HL-60/S4 (cell line): Measurements from ENCODE around the gene SIK3.

Experiments
- in situ Hi-C: fragments of 300-500 bp; cut with MboI; formaldehyde crosslinking; loops from 2 replicates; pipeline ENCODE4 v1.14.3; 2022; ENCODE audit warnings: low sequenced_read_pairs

SIK3 gene

DNA sequence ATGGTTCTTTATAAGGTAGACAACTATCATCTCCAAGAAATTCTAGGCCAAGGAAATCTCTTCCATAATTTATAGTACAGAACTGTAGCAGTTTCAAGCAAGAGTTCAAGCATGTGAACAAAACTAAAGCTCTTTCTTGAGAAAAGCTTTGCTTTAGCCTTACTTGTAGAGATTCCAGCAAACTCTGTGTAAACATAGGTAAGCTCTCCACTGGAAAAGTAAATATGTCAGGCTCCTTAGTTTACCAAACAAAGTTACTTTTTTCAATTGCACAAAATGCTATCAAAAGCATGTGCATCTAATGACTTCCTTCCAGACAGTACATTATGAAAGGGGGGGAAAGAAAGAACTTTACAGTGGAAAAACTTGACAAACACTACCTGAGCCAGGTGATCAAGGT, 125.0 kb downstream of the SIK3 start:
- in situ Hi-C loops, result no loop called here

DNA sequence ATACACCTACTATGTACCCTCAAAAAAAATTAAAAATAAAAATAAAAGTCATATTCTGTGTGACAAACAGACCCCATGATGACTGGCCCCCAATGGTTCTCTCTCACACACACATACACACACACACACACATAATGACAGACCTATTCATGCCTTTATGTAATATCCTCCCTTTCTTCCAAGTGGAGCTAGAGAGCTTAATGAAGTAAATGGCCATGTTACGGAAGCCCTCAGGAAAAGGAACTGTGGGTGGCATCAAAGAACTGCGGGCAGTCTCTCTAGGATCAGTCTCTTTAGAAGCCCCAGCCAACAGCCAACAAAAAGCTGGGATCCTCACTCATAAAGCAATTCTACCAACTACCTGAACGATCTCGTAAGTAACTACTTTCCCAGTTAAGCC, 125.5 kb downstream of the SIK3 start:
- in situ Hi-C loops, result no loop called here

DNA sequence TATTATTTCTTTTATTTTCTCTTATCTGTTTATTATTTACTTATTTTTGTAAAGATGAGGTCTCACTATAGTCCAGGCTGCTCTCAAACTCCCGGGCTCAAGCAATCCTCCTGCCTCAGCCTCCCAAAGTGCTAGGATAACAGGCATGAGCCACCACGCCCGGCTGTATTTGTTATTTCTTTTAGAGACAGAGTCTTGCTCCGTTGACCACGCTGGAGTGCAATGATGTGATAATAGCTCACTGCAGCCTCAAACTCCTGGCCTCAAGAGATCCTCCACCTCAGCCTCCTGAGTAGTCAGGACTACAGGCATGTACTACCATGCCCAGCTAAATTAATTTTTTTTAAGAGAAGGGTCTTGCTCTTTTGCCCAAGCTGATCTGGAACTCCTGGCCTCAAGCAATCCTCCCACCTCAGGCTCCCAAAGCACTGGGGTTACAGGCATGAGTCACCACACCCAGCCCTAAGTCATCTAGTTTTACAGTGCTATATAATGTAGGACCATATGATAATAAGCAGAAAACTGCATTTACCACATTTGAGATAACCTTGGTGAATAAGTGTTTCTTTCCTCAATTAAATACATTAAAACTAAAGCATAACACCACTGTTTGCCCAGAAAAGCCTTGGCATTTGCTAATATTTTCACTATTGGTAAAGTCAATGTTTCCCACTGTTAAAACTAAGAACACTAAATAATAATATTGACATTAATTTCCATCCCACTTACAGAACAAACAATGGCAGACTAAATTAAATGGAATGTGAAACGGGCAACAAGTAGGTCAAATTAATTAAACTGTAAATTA, 127.5 kb downstream of the SIK3 start:
- in situ Hi-C loops, result no loop called here

DNA sequence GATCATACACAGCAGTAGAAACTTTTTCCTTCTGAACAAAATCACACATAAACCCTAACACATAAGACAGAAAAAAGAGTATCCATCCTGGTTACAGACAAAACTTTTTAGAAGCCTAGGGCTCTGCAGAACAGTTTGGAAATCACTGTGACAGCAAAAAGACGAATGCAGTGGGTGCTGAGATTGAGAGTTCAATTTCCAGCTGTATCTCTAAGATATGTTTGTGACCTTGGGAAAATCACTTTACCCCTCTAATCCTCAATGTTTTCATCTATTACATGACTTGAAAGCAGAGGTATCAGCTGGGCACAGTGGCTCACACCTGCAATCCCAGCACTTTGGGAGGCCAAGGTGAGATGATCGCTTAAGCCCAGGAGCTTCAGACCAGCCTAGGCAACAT, 128.5 kb downstream of the SIK3 start:
- in situ Hi-C loops, result no loop called here

DNA sequence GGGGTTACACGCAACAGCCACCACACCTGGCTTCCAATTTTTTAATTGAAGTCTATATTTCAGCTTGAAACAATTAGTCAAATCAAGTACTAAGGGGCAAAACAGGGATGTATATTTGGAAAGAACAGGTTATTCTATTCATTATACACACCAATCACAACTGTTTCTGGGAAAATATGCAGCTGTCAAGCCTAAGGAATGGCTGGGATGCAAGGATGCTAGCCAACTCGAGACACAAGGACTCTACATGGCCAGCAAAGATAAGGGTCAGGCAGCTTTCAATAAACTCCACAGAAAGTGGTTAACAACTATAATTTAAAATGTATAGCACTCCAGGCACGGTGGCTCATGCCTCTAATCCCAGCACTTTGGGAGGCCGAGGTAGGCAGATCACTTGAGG, 134.0 kb downstream of the SIK3 start:
- in situ Hi-C loops, result no loop called here

DNA sequence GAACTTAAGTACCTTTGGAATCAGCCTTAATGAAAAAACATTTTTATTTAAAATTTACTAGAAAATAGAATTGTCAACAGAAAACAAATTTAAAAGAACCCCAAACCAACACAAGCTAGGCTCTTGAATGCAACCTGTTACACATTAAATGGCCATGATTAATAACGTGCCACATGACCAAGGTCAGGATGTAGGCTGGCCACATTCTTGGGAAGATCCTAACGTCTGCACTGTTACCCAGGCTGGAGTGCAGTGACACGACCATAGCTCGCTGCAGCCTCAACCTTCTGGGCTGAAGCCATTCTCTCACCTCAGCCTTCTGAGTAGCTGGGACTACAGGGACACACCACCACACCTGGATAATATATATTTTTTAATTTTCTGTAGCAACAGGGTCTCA, 134.4 kb downstream of the SIK3 start:
- in situ Hi-C loops, result no loop called here

DNA sequence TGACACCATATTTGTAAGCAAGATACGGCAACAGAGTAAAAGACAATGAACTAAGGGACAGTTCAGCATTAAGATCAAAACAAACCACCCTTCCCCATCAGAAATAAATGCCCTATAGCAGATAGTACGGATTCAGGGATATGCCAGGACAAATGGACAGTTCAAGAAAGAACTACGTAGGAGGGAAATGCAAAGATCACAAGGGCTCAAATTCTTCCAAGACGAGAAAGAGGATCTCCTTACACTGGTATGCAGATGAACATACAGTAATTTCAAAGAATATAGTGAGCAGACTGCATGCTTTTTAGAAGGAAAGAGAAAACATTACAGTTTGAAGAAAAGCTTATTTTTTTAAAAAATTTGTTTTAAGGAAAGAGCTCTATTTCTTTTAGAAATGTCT, 136.1 kb downstream of the SIK3 start:
- in situ Hi-C loops, result no loop called here

DNA sequence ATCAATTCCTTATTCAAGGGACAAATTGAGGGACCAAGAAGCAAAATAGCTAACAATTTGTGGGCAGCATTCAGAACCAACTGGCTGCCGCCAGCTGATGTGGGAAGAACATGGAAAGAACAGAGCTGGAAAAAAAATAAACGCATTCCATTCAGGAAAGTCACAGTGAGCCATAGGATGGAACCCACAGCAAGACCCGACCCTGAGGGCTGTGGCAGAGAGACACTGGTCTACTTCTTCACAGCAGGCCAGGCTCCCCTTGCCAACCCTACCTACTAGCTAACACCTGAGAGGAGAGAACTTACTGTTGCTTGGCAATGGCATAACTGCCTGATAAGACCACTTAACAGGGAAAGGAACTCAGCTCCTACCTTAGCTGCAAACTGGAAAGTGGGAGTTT, 137.3 kb downstream of the SIK3 start:
- in situ Hi-C loops, result no loop called here

DNA sequence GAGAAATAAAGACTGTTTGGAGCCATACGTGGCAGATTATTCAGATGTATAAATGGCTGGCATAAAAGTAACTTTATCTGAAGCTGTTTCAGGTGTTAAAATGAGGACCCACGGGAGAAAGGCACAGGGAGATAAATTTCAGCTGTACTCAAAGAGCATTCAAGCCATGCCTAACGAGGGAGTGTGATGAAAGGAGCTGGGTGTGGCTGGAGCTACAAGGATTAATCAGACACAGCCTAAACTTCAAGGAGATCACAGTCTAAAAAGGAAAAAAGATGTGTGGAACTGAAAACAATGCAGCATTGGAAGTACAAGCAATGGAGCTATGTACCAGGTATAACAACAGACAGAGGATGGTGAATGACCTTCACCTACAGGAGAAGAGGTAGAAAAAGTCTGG, 140.0 kb downstream of the SIK3 start:
- in situ Hi-C loops, result no loop called here

DNA sequence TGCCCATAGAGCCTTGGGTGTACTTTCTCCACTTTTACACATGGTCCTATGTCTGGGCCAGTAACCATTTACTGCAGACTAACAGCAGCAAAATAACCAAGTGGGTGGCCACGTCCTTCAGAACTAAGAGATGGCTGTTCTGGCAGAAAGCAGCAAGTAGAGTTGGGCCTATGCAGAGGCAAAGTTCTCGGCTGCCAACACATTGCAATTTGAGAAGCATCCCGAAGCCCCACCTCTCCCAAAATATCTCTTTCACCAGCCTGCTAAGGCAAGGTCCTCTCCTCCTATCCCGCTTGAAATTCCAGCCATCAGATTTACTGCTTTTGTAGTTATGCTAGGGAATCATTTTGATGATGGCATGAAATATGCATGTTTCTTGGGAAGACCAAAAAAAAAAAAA, 142.3 kb downstream of the SIK3 start:
- in situ Hi-C loops, result no loop called here

DNA sequence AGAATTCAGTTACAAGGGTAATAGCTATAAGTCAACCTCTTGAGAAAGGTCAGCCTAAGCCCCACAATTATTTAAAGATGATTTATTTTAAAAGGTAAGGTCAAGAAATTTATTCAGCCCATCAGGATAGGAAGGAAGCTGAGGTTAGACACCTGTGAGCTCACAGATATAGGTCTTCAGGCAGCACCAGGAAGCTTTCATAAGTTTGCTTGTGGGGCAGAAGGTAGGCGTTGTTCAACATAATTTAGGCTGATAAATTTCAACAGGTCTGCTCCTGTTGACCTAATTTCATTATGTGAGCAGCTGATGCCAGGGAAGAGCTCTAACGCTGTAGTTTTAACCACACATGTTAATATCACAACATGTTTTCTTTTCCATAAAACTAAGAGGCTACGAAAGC, 142.7 kb downstream of the SIK3 start:
- in situ Hi-C loops, result no loop called here

DNA sequence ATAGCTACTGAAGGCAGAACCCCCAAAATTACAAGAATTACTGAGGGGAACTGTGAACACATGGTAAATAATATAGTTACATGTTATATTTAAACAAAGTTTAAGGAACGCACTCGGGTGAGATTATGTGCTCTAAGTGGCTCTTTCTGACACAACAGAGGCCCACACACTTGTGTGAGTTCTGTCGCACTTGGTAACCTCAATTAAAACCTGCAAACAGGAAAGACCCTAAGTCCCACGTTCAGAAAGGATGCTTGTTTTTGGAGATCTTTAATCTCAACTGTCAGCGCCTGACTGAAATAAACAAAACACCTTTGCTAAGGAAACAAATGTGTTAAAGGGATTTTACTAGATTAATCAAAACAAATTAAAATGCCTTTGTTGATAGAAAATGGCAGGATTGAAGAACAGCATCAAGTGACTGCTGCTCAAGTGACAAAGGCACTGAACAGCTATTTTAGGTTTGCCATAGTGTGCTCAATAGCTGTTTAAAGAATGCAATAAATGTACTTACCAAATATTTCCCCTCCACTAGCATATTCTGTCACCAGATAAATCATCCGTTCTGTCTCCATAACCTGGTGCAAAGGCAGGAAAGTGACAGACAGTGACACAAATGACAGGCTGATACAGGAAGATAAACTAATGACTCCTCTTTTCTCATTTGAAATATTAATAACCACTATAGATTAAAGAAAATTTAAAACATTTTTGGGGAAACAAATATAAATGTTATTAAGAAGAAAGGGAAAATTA, 144.5 kb downstream of the SIK3 start:
- in situ Hi-C loops, result no loop called here

DNA sequence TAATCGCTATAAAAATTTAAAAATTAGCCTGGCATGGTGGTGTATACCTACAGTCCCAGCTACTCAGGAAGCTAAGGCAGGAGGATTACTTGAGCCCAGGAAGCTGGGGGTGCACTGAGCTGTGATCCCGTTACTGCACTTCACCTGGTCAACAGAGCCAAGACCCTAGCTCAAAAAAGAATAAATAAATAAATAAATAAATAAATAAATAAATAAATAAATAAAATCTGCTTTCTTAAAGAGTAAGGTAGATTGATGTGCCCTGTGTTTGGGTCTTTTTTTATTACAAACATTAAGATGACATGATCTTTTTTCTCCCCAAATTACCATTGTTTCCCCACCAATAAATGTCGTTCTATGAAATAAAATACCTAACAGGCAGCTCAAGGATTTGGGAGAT, 146.5 kb downstream of the SIK3 start:
- in situ Hi-C loops, result no loop called here

DNA sequence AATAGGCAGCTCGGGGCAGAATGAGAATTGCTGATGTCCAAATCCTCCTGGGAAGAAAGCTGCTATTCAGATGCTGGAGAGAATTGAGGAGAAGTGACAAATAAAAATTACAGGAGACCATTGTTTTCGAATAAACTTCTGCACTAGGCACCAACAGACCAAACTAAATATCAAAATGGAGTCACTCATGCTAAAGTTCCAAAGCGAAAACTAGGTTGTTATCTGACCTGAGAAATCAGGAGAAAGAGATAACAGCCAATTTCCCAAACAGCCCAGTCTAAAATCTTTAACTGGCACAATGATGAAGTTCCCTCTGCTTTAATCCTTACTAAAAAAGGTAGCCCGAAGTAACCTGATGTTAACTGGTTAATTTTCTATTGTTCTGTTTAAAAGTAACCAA, 148.0 kb downstream of the SIK3 start:
- in situ Hi-C loops, result no loop called here

DNA sequence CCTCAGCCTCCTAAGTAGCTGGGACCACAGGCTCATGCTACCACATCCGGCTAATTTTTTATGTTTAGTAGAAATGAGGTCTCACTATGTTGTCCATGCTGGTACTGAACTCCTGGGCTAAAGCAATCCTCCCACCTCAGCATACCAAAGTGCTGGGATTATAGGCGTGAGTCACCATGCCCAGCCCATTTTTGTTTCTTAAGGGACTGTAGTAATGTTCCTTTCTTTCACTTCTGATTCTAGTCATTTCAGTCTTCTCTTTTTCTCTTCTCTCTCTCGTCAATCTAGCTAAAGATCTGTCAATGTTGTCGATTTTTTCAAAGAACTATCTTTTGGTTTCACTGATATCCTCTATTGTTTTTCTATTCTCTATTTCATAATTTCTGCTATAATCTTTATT, 149.8 kb downstream of the SIK3 start:
- in situ Hi-C loops, result no loop called here

DNA sequence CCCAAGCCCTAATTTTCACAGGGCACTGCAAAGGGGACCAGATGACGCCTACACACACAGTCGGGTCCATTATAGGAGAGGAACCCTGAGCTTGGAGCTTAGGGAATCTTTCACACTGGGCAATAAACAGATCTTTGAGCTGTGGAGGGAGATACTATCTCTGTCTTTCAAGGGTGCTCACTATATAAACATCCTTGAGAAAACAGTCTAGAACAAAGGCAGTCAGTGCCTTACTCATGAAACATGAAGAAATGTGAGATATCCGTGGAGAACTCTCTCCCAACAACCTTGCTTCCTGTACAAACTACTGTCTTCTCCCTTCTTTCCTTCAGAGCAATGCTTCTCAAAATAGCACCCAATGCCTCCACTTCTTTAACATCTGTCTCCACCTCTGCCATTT, 151.8 kb downstream of the SIK3 start:
- in situ Hi-C loops, result no loop called here

DNA sequence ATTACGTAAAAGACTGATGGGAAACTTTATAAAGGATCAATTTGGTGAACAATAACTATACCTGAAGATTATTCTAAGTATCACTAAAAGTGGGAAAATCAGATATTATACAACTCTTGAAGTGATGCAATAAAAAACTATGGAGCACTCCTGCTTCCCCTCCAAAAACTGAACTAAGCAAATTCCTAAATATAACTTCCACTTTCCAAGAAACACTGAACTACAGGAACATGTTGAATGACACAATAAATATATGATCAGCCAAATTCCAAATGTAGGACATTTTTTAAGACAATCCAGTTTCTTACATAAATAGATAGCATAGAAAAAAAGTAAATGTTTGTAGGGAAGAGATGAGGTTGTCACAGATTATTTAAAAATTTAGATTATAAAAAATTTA, 158.7 kb downstream of the SIK3 start:
- in situ Hi-C loops, result no loop called here

DNA sequence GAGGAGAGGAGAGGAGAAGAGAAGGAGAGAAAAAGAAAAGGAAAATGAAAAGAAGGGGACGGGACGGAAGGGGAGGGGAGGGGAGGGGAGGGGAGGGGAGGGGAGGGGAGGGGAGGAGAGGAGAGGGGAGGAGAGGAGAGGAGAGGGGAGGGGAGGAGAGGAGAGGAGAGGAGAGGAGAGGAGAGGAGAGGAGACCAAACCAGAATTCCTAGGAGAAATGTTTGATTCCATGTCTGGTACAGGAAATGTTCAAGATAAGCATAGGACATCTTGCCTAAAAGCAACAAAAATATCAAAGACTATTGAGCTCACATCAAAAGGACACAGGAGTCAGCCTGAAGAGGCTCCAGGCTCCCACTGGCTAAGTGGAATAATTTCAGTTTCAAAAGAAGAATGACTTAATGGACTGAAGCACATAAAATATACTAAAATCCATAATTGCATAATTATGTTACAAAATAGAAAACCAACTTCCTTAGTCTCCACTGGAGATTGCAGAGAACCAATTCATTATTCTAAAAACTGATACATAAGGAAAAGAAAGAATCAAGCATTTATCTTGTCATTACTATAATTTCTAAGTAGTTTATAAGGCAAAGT, 159.7 kb downstream of the SIK3 start:
- in situ Hi-C loops, result no loop called here

DNA sequence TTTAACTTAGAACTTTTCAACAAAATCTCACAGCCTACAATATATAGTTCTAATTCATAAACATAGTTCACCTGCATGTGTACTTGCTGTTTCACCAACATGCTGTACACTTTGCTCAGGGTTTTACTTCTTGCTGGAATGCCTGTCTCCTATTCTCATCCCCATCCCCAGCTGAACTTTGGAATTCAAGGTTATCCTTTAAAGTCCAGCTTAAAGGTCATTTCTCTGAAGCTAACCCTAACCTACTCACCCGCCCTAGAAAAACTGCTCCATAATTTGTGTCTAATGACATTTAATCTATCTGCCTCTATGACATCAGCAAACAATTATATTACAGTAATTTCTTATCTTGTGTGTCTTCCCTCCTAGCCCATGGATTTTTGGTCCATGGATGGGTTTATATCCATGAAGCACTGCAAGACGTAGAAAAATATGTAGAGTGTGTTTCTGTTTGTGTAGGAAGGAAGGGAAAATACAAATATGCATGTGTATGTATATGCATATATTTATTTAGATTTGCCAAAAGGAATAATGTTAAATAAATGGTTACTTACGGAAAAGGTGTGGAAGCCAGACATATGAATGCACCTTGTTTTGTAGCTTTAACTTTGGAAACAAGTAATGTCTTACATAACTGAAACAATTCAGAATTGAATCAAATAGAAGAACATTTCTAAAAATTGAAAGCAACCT, 161.3 kb downstream of the SIK3 start:
- in situ Hi-C loops, result no loop called here

DNA sequence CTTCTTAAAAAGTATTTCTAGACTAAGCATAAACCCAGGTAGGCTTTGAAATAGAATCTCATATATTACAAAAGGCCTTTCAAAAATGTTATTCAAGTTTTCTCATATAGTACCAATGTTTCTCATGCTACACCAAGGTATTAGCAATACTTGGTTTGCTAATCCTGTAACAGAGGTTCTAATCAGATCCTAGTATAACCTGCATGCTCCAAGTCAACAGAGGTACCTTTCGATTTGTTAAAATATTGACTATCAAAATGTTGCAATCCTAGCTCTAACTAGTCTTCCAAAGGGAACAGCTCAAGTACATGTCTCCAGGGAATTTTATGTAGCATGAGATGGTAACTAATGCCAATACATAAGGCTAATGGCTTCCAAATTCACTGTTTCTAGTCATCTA, 162.7 kb downstream of the SIK3 start:
- in situ Hi-C loops, result no loop called here

DNA sequence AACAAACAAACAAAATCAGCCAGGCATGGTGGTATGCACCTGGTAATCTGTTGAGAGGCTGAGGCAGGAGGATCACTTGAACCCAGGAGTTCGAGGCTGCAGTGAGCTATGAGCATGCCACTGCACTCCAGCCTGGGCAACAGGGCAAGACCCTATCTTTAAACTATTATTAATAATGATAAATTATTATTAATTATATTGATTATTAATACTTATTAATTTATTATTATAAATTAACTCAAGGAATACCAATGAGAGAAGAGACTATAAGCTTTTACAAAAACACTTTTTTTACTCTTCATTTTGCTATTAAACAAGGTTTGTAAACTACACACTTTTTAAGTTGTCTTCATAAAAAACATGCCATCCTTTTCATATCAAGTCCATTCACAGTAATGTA, 163.1 kb downstream of the SIK3 start:
- in situ Hi-C loops, result no loop called here

DNA sequence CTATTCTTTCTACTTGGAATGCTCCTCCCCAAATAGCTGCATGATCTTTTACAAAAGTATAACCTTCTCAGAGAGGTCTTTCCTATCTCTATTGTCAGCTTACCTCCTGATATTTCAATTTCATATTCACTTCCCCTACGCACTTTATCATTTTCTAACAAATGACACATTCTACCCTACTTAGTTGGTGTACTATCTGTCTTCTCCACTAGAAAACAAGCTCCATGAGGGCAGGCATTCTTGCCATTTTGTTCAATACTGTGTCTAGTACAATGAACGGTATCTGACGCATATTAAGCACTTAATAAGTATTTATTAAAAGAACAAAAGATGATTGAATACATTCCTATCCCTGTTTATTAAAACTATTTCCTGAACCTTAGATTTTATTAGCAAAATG, 164.3 kb downstream of the SIK3 start:
- in situ Hi-C loops, result no loop called here
